ENCODE measurements around the gene CADM2.

GRCh38 chr3:85110393-85110792, 151.6 kb downstream of the CADM2 start:
- TF ChIP-seq CTCF (IDR thresholded peaks at IDR 0.05) (no peak), POLR2A (IDR thresholded peaks at IDR 0.05) (no peak)
